Measurements from ENCODE around the gene GPX1.
"Not testable (repeated sequence)": the region's sequence is repeated elsewhere in the genome, so short reads cannot be mapped to it uniquely, and the experiment has no call there.

Gene GPX1

DNA sequence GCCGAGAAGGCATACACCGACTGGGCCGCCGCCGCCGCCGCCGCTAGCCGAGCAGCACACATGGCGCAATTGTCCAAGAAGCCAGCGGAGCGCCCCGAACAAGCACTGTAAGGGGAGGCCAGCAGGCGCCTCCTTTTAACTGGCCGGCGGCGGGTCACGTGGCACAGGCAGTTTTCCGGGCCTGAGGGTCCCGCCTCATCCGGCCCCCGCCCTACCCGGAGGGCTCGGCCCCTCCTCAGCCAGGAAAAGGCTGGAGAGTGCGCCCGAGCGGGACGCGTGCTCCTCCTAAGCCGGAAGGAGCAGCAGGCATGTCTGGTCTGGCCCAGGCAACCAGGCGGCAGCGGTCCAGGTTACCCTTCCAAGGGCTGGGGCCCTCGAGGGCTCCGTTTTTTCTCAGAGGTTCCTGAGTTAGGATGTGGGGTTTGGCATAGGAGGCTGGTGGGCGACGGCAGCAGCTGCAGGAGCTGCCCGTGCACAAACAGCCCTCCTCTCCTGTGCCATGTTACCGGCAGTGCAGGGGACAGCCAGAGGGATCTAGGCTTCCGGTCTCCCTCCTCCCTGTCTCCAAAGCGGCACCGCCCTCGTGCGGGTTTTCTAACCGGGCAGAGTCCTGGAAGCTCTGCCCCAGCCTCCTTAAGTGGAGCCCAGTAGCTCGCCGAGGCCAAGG, at the start of gene GPX1:
TSS of gene GPX1 (minus strand) at position 137 of the 667 bp plus-strand sequence. CDS start at position 62, 75 bp downstream.
- FAIRE-seq (peak; percentile 92), DNase-seq (ENCODE audit: insufficient read length, low spot score) (peak; percentile 69)

DNA sequence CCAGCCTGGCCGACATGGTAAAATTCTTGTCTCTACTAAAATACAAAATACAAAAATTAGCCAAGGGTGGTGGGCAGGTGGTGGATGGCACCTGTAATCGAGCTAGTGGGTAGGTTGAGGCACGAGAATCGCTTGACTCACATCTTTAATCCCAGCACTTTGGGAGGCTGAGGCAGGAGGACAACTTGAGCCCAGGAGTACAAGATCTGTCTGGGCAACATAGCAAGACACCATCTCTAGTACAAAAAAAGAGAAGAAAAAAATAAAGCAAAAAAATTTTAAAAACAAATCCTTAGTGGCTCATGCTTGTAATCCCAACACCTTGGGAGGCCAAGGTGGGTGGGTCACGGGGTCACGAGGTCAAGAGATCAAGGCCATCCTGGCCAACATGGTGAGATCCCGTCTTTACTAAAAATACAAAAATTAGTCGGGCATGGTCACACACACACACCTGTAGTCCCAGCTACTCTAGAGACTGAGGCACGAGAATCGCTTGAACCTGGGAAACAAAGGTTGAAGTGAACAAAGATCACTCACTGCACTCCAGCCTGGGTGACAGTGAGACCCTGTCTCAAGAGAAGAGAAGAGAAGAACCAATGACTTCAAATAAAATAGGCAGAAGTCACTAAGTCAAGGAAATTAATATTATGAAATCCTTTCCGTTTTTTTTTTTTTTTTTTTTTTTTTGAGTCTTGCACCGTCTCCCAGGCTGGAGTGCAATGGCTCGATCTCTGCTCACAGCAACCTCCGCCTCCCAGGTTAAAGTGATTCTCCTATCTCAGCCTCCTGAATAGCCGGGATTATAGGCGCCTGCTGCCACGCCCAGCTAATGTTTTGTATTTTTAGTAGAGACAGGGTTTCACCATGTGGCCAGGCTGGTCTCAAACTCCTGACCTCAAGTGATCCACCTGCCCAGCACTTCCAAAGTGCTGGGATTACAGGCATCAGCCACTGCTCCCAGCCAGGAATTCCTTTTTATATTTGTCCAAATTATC, 48.7 kb upstream of the GPX1 start:
- DNase-seq (ENCODE audit: insufficient read length, low spot score) (no peak), FAIRE-seq (no peak)

DNA sequence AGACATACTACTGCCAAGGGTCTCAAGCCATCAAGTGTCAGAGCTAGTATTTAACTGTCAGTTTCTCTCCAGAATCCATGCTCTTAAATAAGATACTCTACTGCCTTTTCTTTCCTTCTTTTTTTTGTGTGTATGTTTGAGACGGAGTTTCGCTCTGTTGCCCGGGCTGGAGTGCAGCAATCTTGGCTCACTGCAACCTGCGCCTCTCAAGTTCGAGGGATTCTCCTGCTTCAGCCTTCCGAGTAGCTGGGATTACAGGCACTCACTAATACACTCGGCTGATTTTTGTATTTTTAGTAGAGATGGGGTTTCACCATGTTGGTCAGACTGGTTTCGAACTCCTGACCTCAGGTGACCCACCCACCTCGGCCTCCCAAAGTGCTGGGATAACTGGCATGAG, 47.4 kb upstream of the GPX1 start:
- DNase-seq (ENCODE audit: insufficient read length, low spot score); FAIRE-seq: not testable (repeated sequence)

DNA sequence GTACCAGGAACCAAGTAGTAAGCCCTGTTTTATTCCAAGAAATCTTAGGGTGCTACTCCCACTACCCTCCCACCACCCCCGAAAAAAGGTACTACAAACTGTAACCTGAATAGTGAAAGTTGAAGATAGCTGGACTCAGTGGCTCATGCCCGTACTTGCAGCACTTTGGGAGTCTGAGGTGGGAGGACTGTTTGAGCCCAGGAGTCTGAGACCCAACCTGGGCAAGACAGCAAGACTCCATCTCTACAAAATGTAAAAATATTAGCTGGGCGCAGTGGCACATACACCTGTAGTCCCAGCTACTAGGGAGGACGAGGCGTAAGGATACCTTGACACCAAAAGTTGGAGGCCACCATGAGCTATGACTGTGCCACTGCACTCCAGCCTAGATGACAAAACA, 45.7 kb upstream of the GPX1 start:
- FAIRE-seq: no peak

DNA sequence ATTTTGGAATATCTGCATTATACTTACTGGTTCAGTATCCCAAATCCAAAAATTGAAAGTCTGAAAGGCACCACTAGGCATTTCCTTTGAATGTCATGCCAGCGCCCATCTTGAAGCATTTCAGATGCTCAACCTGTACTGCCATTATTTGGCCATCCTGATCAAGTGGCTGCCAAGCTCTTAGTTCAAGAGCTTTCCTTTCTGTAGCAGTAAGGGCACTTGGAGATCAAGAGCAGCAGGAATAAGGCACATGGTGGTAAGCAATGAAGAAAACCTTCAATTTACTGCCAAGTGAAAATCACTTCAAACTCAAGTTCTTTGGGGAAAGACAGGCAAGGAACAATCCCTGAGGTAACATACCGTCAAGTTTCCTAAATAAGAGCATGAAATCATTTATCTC, 43.6 kb upstream of the GPX1 start:
- no peak for FAIRE-seq

More for the DNA sequence above, 45.7 kb upstream of the GPX1 start:
- no peak for DNase-seq (ENCODE audit: insufficient read length, low spot score)

DNA sequence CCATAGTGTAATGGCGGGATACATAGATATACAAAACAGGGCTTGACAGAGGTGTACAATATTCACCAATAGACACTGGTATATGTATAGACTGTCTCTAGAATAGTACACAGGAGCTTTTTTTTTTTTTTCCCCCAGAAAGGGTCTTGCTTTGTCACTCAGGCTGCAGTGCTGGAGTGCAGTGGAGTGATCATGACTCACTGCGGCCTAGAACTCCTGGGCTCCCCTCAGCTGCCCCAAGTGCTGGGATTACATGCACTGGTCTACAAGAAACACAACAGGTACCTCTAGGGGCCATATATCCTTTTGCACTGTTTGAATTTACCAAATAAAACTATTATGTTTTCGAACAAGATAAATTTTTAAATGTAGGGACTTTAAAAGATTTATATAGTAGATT, 41.3 kb upstream of the GPX1 start:
- no peak for FAIRE-seq
- no peak for DNase-seq (ENCODE audit: insufficient read length, low spot score)

More for the DNA sequence above, 43.6 kb upstream of the GPX1 start:
- no peak for DNase-seq (ENCODE audit: insufficient read length, low spot score)

DNA sequence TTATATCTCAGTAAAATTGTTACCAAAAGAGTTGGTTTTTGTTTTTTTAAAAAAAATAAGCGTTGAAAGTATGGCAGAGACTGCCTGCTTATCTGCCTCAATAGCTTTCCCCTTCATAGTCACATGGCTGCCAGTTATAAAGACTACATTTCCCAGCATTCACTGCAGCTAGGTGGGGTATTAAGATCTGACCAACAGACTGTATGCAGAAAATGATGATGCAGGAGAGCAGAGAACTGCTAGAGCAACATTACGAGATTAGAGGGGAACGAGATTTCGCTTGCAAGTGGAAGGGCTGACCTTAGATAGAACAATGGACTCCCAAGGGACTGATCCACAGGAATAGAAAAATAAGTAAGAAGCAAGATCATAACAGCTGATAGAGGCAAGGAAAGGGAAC, 39.3 kb upstream of the GPX1 start:
- FAIRE-seq (peak; percentile 42), DNase-seq (ENCODE audit: insufficient read length, low spot score) (no peak)

DNA sequence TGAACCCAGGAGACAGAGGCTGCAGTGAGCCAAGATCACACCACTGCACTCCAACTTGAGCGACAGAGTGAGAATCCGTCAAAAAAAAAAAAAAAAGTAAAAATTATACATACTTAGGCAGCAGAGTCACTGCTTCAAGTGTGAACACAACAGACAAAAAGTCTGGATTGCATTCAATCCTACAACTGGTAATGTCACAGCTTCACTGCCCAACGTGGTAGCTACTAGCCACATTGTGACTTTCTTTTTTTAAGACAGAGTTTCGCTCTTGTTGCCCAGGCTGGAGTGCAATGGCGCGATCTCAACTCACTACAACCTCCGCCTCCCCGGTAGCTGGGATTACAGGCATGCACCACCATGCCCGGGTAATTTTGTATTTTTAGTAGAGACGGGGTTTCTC, 33.2 kb upstream of the GPX1 start:
- not testable (repeated sequence) for DNase-seq (ENCODE audit: insufficient read length, low spot score); FAIRE-seq

DNA sequence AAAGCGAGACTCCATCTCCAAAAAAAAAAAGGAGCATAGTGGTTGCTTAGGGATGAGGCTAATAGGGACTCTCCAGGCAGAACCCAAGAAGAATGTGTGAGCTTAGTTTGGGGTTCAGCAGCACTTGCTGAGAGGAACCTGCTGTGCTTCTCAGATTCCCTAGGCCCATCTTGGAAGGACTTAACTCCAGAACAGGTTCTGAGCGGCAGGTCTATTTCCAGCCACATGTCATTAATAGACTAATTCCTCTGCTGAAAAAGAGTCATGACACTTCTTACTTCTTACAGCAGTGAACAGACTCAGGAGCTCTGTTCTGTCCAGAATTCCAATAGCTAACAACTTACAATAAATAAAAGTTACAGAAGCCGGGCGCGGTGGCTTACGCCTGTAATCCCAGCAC, 31.1 kb upstream of the GPX1 start:
- no peak for DNase-seq (ENCODE audit: insufficient read length, low spot score)
- FAIRE-seq: no peak

DNA sequence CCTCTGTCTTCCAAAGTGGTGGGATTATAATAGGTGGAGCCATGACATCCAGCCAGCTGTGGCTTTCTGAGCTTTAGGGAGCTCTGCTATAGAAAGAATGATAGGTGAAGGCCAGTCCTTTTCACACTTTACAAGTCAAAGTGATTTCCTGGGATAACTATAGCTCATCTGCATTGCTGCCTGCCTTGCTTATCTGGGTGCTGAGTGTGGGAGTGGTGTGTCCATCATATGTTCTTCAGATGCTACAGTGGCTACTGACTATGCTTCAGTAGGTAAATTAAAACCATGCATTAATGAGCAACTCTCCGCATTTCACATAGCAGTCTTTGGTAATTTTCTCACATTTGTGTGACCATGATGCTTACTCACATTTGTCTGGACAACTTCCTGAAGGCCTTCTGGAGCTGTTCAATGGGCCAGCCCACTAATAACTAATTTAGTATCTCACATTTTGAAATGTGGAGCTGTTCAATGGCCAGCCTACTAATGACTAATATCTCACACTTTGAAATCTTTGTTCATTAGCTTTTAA, 30.2 kb upstream of the GPX1 start:
- no peak for FAIRE-seq

DNA sequence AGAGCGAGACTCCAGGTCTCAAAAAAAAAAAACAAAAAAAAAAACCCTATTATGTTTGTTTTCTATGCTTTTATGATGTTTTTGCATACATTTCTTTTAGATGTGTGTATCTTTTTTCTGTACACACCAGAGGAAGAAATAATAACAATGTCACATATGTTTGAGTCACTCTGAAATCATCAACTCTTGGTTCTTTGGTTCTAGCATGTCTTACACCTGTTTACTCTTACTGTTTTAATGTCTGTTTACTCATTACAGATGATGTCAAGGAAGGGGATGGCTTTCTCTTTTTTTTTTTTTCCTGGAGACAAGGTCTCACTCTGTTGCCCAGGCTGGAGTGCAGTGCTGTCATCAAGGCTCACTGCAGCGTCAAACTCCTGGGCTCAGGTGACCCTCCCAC, 29.6 kb upstream of the GPX1 start:
- DNase-seq (ENCODE audit: insufficient read length, low spot score): no peak
- no peak for FAIRE-seq

More for the DNA sequence above, 30.2 kb upstream of the GPX1 start:
- no peak for DNase-seq (ENCODE audit: insufficient read length, low spot score)

DNA sequence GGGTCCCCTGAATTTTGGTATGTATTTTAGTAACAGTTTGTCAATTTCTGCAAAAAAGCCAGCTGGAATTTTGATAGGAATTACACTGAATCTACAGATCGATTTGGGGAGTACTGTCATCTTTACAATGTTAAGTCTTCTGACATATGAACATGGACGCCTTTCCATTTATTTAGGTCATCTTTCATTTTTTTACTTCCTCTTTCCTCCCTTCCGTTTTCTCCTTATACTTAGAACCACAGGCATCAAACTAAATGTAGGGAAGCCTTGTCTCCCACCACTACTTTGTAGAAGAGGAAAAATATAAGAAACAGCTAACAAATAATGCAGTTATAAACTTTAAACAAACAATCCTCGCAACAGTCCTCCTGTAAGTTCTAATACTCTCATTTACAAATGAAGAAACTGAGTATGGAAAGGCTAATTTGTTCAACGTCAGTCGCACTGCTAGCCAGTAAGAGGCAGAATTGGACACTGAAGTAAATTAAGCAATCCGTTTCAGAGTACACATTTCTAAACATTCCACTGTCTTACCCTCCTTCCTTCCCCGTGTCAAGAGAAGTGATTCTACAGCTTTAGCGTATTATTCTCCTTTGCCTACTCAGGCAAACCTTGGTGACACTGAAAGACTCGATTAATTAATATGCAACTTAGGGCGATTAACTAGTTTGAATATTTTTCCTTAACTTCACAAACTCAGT, 28.1 kb upstream of the GPX1 start:
- FAIRE-seq (peak; percentile 48), DNase-seq (ENCODE audit: insufficient read length, low spot score) (no peak)

DNA sequence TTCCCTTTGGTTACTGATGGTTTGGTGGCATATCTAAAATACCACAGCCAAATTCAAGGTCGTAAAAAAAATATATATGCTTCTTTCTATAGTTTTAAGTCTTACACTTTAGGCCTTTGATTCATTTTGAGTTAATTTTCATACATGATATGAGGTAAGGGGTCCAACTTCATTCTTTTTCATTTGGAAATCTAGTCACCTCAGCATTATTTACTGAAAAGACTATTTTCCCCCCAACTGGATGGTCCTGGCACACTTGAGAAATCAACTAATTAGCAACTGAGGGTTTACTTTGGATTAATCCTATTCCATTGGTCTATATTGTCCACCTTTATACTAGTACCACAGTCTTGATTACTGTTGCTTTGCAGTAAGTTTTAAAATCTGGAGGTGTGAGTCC, 27.5 kb upstream of the GPX1 start:
- DNase-seq (ENCODE audit: insufficient read length, low spot score): no peak
- no peak for FAIRE-seq

DNA sequence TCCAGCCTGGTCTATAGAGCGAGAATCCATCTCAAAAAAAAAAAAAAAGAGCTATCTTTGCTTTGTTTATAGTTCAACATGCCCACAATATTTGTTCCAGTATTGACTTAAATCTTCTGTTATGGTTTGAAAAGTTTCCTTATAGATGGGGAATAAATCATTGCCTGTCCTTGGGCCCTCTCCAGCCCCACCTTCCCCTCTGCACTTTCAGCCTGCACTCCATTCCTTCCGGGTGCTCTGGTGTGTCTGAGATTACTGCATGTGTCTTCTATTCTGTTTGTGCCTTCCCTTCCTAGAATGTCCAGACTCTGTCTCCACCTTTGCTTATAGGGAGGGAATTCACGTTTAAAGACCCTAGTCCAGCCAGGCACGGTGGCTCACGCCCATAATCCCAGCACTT, 25.2 kb upstream of the GPX1 start:
- no peak for DNase-seq (ENCODE audit: insufficient read length, low spot score)

DNA sequence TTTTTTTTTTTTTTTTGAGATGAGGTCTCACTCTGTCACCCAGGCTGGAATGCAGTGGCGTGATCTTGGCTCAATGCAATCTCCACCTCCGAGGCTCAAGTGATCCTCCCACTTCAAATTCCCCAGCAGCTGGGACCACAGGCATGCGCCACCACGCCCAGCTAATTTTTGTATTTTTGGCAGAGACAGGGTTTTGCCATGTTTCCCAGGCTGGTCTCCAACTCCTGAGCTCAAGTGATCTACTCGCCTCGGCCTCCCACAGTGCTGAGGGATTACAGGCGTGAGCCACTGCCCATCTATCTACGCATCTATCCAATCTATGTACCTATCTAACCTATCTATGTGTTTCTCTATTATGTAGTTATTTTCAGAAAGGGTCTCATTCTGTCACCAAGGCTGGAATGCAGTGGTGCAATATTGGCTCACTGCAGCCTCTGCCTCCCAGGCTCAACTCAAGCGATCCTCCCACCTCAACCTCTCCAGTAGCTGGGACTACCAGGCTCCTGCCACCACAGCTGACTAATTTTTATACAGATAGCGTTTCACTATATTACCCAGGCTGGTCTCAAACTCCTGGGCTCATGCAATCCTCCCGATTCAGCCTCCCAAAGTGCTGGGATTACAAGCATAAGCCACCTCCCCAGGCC, 20.2 kb upstream of the GPX1 start:
- FAIRE-seq: no peak
- no peak for DNase-seq (ENCODE audit: insufficient read length, low spot score)

More for the DNA sequence above, 25.2 kb upstream of the GPX1 start:
- no peak for FAIRE-seq

DNA sequence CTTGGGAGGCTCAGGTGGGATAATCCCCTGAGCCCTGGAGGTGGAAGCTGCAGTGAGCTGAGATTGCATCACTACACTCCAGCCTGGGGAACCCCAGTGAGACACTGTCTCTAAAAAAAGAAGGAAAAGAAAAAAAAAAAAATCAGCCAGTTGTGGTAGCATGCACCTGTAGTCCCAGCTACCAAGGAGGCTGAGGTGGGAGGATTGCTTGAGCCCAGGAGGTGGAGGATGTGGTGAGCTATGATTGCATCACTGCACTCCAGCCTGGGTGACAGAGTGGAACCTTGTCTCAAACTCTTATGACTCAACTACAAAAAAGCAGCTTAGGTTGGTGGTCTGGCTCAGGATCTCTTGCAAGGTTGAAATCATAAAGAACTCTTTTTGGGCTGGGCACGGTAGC, 19.3 kb upstream of the GPX1 start:
- no peak for DNase-seq (ENCODE audit: insufficient read length, low spot score)
- FAIRE-seq: no peak

DNA sequence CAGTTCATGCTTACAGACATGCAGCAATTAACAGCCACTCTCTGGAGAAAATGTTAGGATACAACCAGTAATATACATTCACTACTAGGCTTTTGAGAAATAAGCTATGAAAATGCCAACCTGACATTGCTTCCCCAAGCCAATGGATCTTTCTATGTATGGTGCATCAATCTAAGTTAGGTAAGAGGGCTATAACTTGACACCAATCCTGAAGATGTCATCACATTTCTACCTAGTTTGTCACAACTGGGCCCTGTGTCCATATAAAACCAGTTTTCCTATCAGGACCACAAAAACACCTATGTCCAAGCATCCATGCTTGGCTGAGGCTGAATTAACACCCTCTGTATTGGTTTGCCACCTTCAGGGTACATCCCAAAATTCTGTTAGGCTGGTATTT, 13.8 kb upstream of the GPX1 start:
- no peak for DNase-seq (ENCODE audit: insufficient read length, low spot score)
- FAIRE-seq: no peak

DNA sequence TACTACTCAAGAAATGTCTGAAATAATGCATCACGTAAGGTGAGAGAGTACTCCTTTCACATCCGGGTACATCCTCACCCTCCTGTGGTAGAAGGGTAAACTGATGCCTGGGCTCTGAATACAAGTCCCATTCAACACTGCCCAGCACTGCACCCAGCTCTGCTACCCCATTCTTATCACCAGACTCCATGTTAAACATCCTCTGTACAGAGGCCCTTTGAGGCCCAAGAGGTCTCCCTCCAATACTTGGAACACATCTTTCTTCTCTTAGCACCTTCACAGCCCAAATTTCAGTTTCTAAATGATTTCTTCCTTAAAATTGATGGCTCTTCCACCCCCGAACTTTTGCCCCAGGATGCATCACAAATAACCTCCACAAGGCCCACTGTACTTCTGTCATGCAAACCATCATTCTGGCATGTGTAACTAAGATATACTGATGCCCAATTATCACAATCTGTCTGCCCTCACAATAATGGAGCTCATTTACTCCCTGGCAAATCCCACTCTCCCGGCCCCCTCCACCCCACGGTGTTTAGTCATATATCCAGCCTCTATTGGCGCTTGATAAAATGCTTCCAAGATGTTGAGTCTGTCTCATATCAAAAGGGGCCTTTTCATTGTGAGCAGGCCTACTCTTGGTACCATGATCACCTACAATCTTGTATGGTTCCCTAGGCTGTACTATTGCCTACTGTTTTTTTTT, 12.6 kb upstream of the GPX1 start:
- DNase-seq (ENCODE audit: insufficient read length, low spot score) (no peak), FAIRE-seq (no peak)

DNA sequence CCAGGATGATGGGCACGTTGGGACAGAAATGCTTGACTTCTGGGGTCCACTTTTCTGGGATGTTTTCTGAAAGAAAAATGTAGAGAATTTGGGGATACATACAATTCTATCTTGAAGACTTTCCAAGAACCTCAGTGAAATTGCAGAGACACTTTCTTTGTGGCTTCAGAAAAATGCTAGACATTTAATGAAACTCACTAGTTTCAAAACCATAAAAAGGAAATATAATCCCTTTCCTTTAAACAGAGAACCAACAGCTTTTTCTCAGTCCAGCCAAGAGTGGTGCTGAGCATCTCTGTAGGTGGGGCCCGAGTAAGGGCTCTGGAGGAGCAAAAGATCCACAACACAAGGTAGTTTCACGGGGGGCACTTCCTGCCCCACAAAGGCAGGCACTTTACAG, 4.4 kb upstream of the GPX1 start:
- DNase-seq (ENCODE audit: insufficient read length, low spot score): no peak
- FAIRE-seq: no peak

DNA sequence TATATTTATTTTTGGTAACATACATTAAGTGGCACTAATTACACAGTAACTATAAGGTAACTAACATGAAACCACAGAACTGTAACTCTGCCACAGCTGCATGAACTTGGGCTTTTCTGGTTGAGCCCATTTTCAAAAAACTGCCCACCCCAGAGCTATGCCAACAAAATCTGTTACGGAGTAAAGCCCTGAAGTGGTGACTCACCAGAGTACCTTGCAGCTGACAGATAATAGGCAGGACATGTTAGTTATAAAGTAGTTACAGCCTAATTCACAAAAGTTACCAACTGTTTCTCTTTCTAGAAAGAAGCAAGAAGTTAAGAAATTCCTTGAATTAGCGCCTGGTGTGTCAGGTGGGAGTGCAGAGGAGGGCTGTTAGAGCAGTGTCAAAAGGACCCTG, 1.5 kb upstream of the GPX1 start:
- FAIRE-seq (no peak), DNase-seq (ENCODE audit: insufficient read length, low spot score) (no peak)

Data from GM19239 (cell line).